ENCODE data around the gene RHBDD1. TPM values are rescaled to one million over a fixed set of nuclear protein-coding genes. Genes with fewer than 3 reads are reported as not detected.

The RHBDD1 gene
- 39.9 and 48.0 TPM in 2 replicates for total RNA-seq

DNA sequence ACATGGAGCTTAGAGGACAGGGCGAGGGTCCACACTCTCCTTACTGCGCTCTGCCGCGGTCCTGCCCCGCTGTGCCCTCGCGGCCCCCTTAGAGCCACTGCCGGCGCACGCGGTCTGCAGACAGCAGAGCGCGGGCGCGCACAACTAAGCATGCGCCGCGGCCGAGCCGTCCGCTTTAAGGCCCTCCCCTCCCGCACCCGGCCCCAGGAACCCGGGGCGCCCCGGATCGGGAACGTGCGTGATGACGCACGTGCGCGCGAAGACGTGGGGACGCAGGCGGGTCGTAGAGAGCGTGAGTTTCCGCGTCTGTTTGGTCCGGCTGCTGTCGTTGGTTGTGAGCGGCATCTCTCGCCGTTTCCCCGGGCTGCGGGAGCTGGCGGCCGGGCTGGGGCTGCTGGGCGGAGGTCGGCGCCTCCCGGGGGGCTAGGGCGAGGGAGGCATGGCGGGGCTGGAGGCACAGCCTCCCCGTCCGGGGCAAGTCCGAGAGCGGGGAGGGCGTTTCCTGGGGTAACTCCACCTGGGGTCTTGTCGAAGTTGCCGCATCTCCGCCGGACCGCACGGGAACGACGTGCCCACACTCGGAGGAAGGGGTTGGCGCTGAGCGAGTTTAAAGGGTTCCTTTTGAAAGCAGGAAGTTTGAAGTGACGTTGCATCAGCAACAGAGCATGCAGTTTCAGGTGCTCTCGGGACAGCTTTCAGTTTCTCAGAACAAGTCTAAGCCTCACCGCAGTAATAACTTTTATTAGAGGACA lies at the start of gene RHBDD1:
Gene RHBDD1 (plus strand): TSS at position 259 of the 752 bp plus-strand sequence. CDS start 28,640 bp downstream, outside the sequence.
- peaks cover 32% of the 10 kb centered on the region for H3K36me3 Mint-ChIP-seq (ENCODE audit: low read depth)
- H3K9me3 Mint-ChIP-seq = no peaks in the 10 kb centered on the region
- peak within 1 kb of the TSS; percentile 99 for H3K27ac Mint-ChIP-seq
- peak within 1 kb of the TSS; percentile 92 for H3K4me3 Mint-ChIP-seq
- no peaks in the 10 kb centered on the region for H3K27me3 Mint-ChIP-seq (ENCODE audit: insufficient read depth)
- peak; percentile 93 for DNase-seq (ENCODE audit: low spot score)
- intact Hi-C loops (cut with micrococcal nuclease) = loop anchor here (1.0 to 5.0 kb wide), 11 partner anchors 36 to 1889 kb away; partner anchors contain the start of genes DOCK10, IRS1 and MFF
- peaks cover 62% of the 10 kb centered on the region for H3K4me1 Mint-ChIP-seq (ENCODE audit: low read depth)

GRCh38 chr2:226788064-226788463 lies 47.8 kb upstream of the RHBDD1 start:
- no peaks in the 10 kb centered on the region for H3K27me3 Mint-ChIP-seq (ENCODE audit: insufficient read depth)
- no peak overlapping the region for H3K27ac Mint-ChIP-seq
- DNase-seq (ENCODE audit: low spot score) = no peak
- peaks cover 18% of the 10 kb centered on the region for H3K36me3 Mint-ChIP-seq (ENCODE audit: low read depth)
- H3K4me1 Mint-ChIP-seq (ENCODE audit: low read depth) = peaks cover 38% of the 10 kb centered on the region
- peaks cover 12% of the 10 kb centered on the region for H3K9me3 Mint-ChIP-seq
- no peak overlapping the region for H3K4me3 Mint-ChIP-seq
- intact Hi-C loops (cut with micrococcal nuclease) = no loop called here

DNA sequence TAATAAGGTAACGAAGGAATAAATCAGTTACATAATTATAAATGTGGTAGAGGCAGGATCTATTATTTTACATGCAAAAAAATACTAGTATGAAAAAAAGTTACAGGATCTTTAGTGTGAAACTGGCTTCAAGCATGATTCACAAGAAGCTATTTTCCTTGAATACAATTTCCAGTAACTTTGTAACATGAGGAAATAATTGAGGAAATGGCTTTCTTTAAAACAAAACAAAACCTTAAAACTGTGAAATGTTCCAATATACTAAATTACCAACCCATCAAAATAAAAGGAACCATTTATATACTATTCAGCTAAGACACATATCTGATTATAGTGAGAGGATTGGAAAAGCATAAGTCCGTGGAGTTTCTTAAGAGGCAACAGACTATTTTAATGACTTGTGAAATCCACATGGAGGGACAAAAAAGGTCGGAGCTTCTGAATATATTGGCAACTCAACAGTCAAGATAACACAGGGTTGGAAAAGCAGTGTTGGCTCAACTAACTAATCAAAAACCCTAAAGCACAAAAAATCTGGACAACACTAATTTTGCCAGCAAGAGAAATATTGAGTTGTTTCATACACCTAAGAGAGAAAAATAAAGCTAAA lies 46.9 kb upstream of the RHBDD1 start:
- intact Hi-C loops (cut with micrococcal nuclease) = no loop called here
- H3K36me3 Mint-ChIP-seq (ENCODE audit: low read depth) = peaks cover 14% of the 10 kb centered on the region
- no peaks in the 10 kb centered on the region for H3K27me3 Mint-ChIP-seq (ENCODE audit: insufficient read depth)
- DNase-seq (ENCODE audit: low spot score) = no peak
- no peak overlapping the region for H3K27ac Mint-ChIP-seq
- H3K9me3 Mint-ChIP-seq = peaks cover 5% of the 10 kb centered on the region
- H3K4me1 Mint-ChIP-seq (ENCODE audit: low read depth) = peaks cover 44% of the 10 kb centered on the region
- peak overlapping the region; percentile 40 for H3K4me3 Mint-ChIP-seq

GRCh38 chr2:226790011-226790410 lies 45.8 kb upstream of the RHBDD1 start:
- Mint-ChIP-seq H3K9me3 (peaks cover 4% of the 10 kb centered on the region), H3K27ac (peak overlapping the region; percentile 65), H3K27me3 (ENCODE audit: insufficient read depth) (no peaks in the 10 kb centered on the region), H3K4me3 (peak overlapping the region; percentile 89), H3K4me1 (ENCODE audit: low read depth) (peaks cover 54% of the 10 kb centered on the region), H3K36me3 (ENCODE audit: low read depth) (peaks cover 18% of the 10 kb centered on the region)
- DNase-seq (ENCODE audit: low spot score) = no peak
- intact Hi-C loops (cut with micrococcal nuclease) = loop anchor here (2.0 to 10.0 kb wide), 5 partner anchors 17 to 1855 kb away; partner anchors contain the start of gene MFF

GRCh38 chr2:226790431-226790830 lies 45.4 kb upstream of the RHBDD1 start:
- intact Hi-C loops (cut with micrococcal nuclease) = loop anchor here (2.0 to 10.0 kb wide), 5 partner anchors 18 to 1856 kb away; partner anchors contain the start of gene MFF
- Mint-ChIP-seq H3K4me1 (ENCODE audit: low read depth) (peaks cover 54% of the 10 kb centered on the region), H3K27me3 (ENCODE audit: insufficient read depth) (no peaks in the 10 kb centered on the region), H3K9me3 (peaks cover 4% of the 10 kb centered on the region), H3K36me3 (ENCODE audit: low read depth) (peaks cover 18% of the 10 kb centered on the region), H3K4me3 (peak overlapping the region; percentile 89), H3K27ac (peak overlapping the region; percentile 70)
- DNase-seq (ENCODE audit: low spot score) = no peak

DNA sequence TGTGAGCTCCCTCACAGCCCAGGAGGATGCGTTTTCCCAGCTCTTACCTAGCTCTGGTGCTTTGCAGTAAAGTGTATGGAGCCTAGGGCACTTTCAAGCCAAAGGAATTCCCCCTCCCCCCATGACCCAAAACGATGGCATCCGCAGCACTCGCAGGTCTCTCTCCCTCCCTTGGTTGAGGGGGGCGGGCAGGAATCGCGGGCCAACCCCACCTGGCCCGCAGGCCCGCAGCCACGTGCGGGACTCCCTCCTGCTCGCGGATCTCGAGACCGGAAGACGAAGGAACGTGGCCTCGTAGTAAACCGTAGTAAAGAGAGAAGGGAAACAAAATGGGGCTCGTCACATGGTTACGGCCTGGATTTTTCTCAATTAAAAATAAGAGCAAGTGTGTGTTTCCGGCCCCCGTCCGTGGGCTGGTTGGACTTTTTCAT lies 44.8 kb upstream of the RHBDD1 start:
- H3K4me1 Mint-ChIP-seq (ENCODE audit: low read depth) = peaks cover 56% of the 10 kb centered on the region
- no peak for DNase-seq (ENCODE audit: low spot score)
- no peaks in the 10 kb centered on the region for H3K27me3 Mint-ChIP-seq (ENCODE audit: insufficient read depth)
- peak overlapping the region; percentile 89 for H3K4me3 Mint-ChIP-seq
- peak overlapping the region; percentile 97 for H3K27ac Mint-ChIP-seq
- intact Hi-C loops (cut with micrococcal nuclease) = loop anchor here (1.0 to 10.0 kb wide), 8 partner anchors 8 to 1856 kb away; partner anchors contain the start of genes IRS1 and MFF
- peaks cover 15% of the 10 kb centered on the region for H3K36me3 Mint-ChIP-seq (ENCODE audit: low read depth)
- H3K9me3 Mint-ChIP-seq = peaks cover under 1% of the 10 kb centered on the region

DNA sequence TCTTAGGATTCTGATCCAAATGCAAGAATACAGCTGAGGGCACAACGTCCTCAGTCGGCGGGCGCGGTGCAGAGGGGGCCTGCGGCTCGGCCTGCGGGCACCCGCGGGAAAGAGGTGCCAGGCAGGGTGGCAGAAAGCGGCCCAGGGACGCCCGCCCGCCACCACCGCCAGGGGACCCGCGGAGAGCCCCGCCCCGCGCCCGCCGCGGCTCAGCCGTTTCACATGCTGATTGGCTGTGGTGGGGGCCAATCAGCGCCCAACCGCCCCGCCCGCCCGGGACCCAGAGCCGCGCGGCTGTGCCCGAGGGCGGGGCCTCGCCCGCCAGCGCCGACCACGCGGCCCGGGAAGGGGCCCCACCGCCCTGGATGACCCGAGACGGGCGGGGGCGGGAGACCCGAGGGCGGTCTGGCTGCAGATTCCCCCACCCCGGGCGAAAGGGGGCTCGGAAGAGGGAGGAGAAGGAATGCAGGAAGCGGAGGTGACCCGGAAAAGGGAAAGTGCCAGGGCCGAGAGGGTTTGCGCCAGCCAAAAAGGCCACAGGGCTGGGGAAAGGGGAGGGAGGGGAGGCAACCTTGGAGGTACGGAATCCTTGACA lies 44.3 kb upstream of the RHBDD1 start:
- Mint-ChIP-seq H3K4me3 (peak overlapping the region; percentile 89), H3K4me1 (ENCODE audit: low read depth) (peaks cover 61% of the 10 kb centered on the region)

DNA sequence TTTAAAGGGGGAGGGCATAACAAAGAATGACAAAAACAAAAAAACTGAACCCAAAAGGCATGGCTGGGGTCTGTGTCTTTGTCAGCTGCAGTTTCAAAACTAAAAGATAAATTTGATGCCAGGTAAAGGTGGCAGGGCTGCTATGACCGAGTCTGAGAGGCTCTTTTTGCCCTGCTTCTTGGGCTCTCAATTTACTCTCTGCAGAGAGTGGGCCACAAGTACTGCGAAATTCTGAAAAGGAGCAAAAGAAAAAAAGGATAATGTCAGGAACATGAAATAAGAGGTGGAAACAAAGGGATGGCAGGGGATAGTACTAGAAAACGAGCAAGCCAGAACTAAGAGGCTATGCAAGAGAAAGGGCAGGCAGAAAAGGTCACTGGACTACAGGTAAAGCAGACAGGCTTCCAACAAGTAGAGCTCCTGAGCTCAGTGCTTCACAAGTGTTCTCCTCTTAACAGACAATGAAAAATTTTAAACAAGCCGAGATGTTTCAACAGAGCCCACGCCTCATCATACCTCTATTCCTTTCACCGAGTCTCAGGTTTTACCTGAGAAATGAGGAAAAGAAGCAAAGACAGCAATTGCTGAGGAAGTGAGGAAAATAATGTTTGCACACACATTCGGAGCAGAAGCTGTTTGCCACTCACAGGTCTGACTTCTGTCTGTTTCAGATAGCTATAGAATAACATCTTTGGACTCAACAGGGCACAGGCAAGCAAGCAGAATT lies 43.5 kb upstream of the RHBDD1 start:
- peaks cover 16% of the 10 kb centered on the region for H3K36me3 Mint-ChIP-seq (ENCODE audit: low read depth)
- peak overlapping the region; percentile 54 for H3K27ac Mint-ChIP-seq
- H3K4me3 Mint-ChIP-seq = peak overlapping the region; percentile 60
- H3K4me1 Mint-ChIP-seq (ENCODE audit: low read depth) = peaks cover 66% of the 10 kb centered on the region
- H3K27me3 Mint-ChIP-seq (ENCODE audit: insufficient read depth) = no peaks in the 10 kb centered on the region
- no peaks in the 10 kb centered on the region for H3K9me3 Mint-ChIP-seq
- DNase-seq (ENCODE audit: low spot score) = no peak
- intact Hi-C loops (cut with micrococcal nuclease) = loop anchor here (5.0 to 10.0 kb wide), 2 partner anchors 535 to 1858 kb away; partner anchors contain the start of gene MFF

More for the DNA sequence above, 44.3 kb upstream of the RHBDD1 start:
- intact Hi-C loops (cut with micrococcal nuclease) = loop anchor here (1.0 to 10.0 kb wide), 8 partner anchors 8 to 1857 kb away; partner anchors contain the start of genes IRS1 and MFF
- Mint-ChIP-seq H3K9me3 (no peaks in the 10 kb centered on the region), H3K36me3 (ENCODE audit: low read depth) (peaks cover 17% of the 10 kb centered on the region), H3K27me3 (ENCODE audit: insufficient read depth) (no peaks in the 10 kb centered on the region), H3K27ac (peak overlapping the region; percentile 97)
- DNase-seq (ENCODE audit: low spot score) = peak; percentile 89

- Mint-ChIP-seq H3K36me3 (ENCODE audit: low read depth) (peaks cover 13% of the 10 kb centered on the region), H3K27ac (no peak overlapping the region), H3K4me3 (peak overlapping the region; percentile 54), H3K27me3 (ENCODE audit: insufficient read depth) (no peaks in the 10 kb centered on the region), H3K9me3 (no peaks in the 10 kb centered on the region), H3K4me1 (ENCODE audit: low read depth) (peaks cover 65% of the 10 kb centered on the region)
- no peak for DNase-seq (ENCODE audit: low spot score)
- intact Hi-C loops (cut with micrococcal nuclease) = loop anchor here (5.0 to 10.0 kb wide), 2 partner anchors 534 to 1859 kb away; partner anchors contain the start of gene MFF
Measured at GRCh38 chr2:226793646-226794045, 42.2 kb upstream of the RHBDD1 start.

DNA sequence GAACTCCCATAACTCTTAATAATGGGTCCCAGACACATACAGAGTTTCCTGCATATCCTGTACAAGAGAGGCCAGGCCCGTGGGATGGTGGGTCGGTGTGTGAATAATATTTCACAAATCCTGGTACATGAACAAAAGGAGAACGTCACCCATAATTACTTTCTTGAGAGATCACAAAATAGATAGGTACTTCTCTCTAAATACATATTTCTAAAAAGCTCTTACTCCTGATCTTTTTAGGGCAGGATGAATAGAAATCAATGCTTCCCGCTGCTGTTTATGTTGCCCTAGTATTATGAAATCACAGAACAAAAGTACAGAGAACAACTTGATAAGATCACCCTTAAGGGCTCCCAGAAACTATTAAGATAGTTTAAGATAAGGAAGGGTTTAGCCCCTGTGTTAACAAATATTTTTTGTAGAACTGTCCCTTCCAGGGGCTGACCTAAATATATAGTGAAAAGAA lies 41.6 kb upstream of the RHBDD1 start:
- Mint-ChIP-seq H3K9me3 (no peaks in the 10 kb centered on the region), H3K4me1 (ENCODE audit: low read depth) (peaks cover 59% of the 10 kb centered on the region), H3K27me3 (ENCODE audit: insufficient read depth) (no peaks in the 10 kb centered on the region), H3K27ac (no peak overlapping the region), H3K36me3 (ENCODE audit: low read depth) (peaks cover 13% of the 10 kb centered on the region), H3K4me3 (peak overlapping the region; percentile 54)
- no peak for DNase-seq (ENCODE audit: low spot score)
- intact Hi-C loops (cut with micrococcal nuclease) = loop anchor here (5.0 to 10.0 kb wide), 2 partner anchors 533 to 1859 kb away; partner anchors contain the start of gene MFF

DNA sequence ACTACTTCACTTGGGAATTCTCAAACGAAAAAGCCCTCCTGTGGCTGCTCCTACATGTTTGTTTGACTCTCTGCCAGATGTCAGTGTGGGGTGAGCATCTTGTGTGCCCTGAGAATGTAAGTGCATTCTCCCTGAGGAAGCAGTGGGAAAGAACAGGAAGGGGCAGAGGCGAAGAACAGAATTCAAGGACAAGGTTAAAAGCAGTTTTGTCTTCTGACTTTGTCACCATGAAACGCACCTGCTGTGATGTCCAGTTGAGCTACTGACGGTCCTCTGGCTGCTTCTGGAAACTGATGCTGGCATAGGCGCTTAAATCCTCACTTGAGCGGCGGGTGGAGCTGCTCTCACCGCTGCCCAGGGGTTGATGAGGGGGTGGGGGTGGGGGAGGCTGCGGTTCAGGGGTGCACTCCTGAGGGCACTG lies 41.1 kb upstream of the RHBDD1 start:
- Mint-ChIP-seq H3K27me3 (ENCODE audit: insufficient read depth) (no peaks in the 10 kb centered on the region), H3K9me3 (no peaks in the 10 kb centered on the region), H3K36me3 (ENCODE audit: low read depth) (peaks cover 10% of the 10 kb centered on the region), H3K27ac (no peak overlapping the region), H3K4me1 (ENCODE audit: low read depth) (peaks cover 53% of the 10 kb centered on the region), H3K4me3 (peak overlapping the region; percentile 54)
- intact Hi-C loops (cut with micrococcal nuclease) = loop anchor here (5.0 to 10.0 kb wide), 2 partner anchors 533 to 1860 kb away; partner anchors contain the start of gene MFF
- DNase-seq (ENCODE audit: low spot score) = no peak

All from activated T-helper 1 cell treated with anti-CD3 and anti-CD28 coated beads, Interleukin-12 subunit alpha, Interleukin-12 subunit beta, Interleukin-2, Interleukin-4 antibody, amounts not matched to agents 30 ng/mL and 10 ng/mL and 1 ng/mL, durations not matched to agents 14 hours and 24 hours and 36 hours (primary cell).